Adrenal gland (tissue), 12 donors: ENCODE results near the gene ARHGAP26. TPM values are rescaled to one million over a fixed set of nuclear protein-coding genes. Genes with fewer than 3 reads are reported as not detected.
"Not testable (repeated sequence)": the region's sequence is repeated elsewhere in the genome, so short reads cannot be mapped to it uniquely, and the experiment has no call there.

Experiments used
- DNase-seq, 7 donors: peaks; one replicate each; pipeline ENCODE4 v3.0.0-alpha.2; 2019 to 2020
- H3K27ac ChIP-seq, 5 donors: fragments of 200-600 bp; sonication (generic) in 4 of 5; 1 replicate in 3 of 5; 2 replicates in 2 of 5; pipeline versions ENCODE4 v1.5.1 to v1.8.0; 2016 to 2020; ENCODE audit warnings: mild to moderate bottlenecking in 1 of 5
- H3K27me3 ChIP-seq: fragments of 200-600 bp; 2 replicates; pipeline ENCODE4 v1.8.0; 2021
- H3K36me3 ChIP-seq, 2 donors: fragments of 200-600 bp; replicated peaks in 1 of 2; 1 replicate in 1 of 2; 2 replicates in 1 of 2; pipeline versions ENCODE4 v1.5.1 to v1.8.0; 2018 to 2022
- H3K4me1 ChIP-seq, 2 donors: fragments of 200-600 bp; replicated peaks in 1 of 2; 1 replicate in 1 of 2; 2 replicates in 1 of 2; pipeline versions ENCODE4 v1.5.1 to v1.8.0; 2018 to 2021
- H3K4me3 ChIP-seq, 4 donors: fragments of 200-600 bp; sonication (generic) in 3 of 4; one replicate each; pipeline ENCODE4 v1.5.1; 2016 to 2018
- H3K9me3 ChIP-seq, 3 donors: fragments of 200-600 bp; sonication (generic) in 1 of 3; replicated peaks in 1 of 3; 1 replicate in 2 of 3; 2 replicates in 1 of 3; pipeline versions ENCODE4 v1.5.1 to v1.8.0; 2016 to 2021
- POLR2A ChIP-seq, 2 donors: fragments of 450-650 bp; IDR thresholded peaks; one replicate each; pipeline ENCODE4 v1.6.1; 2017; ENCODE audit warnings: antibody characterized with exemption in 2 of 2, mild to moderate bottlenecking in 2 of 2, moderate library complexity in 1 of 2
- WGBS, 4 donors: extraction: QIAGEN DNeasy Blood & Tissue Kit in 2 of 4; methylation state at CpG; one replicate each; pipeline versions ENCODE4 v1.1.5 to v1.1.7; 2013 to 2017; 5-methylcytosine and 5-hydroxymethylcytosine counted together
- intact Hi-C, 2 donors: fragments of 100-400 bp; cut with DNase I; formaldehyde crosslinking; loops; one replicate each; pipeline versions ENCODE4 v1.14.1 to v1.15.0; 2022 to 2023
- polyA plus RNA-seq, 3 donors: library from polyadenylated mRNA; stranded (reverse); fragments of 200-250 nt in 2 of 3; fragments of 350-450 nt in 1 of 3; fragmentation: Illumina TruSeq in 1 of 3; extraction: RNeasy Lipid Tissue Mini Kit (QIAGEN cat#74804) in 1 of 3; gene quantifications; one replicate each; pipeline ENCODE4 v1.2.3, GENCODE V29; 2013 to 2014
- total RNA-seq, 9 donors: library from RNA; depleted of rRNA in 4 of 9; stranded (reverse); fragments of >200 nt in 4 of 9; fragments of 120-200 nt in 1 of 9; fragmentation: NEBNext Ultra II Directional in 1 of 9; extraction: Animal tissue kit (Norgen Biotek cat#: 25700) in 1 of 9; gene quantifications; one replicate each; pipeline versions ENCODE4 v1.1.0 to v1.2.4, GENCODE V29; 2013 to 2023
- TF ChIP-seq, protein P1 (sequence below), 6 experiments: fragments of 450-650 bp in 4 of 6; fragments of 200-600 bp in 2 of 6; sonication (generic) in 1 of 6; IDR thresholded peaks; 1 replicate in 5 of 6; 2 replicates in 1 of 6; pipeline versions ENCODE4 v1.5.1 to v1.8.0; 2016 to 2021; ENCODE audit warnings: antibody characterized with exemption in 6 of 6, mild to moderate bottlenecking in 2 of 6, moderate library complexity in 1 of 6
- donor health status: healthy with polysubstance abuse.
- donor health status: Bipolar disorder and iron deficiency.
- donor health status: DM: yes; HTN: yes; CAD: no.
- donor health status: DM: no; HTN: no; CAD: no.
- donor health status: DM: no; HTN: no; CAD: no.
- donor health status: DM: yes; HTN: yes; CAD: no.

ARHGAP26 gene
- total and polyA plus RNA-seq, 12 donors: 3.0 to 21.7 (median 10.8) TPM

DNA sequence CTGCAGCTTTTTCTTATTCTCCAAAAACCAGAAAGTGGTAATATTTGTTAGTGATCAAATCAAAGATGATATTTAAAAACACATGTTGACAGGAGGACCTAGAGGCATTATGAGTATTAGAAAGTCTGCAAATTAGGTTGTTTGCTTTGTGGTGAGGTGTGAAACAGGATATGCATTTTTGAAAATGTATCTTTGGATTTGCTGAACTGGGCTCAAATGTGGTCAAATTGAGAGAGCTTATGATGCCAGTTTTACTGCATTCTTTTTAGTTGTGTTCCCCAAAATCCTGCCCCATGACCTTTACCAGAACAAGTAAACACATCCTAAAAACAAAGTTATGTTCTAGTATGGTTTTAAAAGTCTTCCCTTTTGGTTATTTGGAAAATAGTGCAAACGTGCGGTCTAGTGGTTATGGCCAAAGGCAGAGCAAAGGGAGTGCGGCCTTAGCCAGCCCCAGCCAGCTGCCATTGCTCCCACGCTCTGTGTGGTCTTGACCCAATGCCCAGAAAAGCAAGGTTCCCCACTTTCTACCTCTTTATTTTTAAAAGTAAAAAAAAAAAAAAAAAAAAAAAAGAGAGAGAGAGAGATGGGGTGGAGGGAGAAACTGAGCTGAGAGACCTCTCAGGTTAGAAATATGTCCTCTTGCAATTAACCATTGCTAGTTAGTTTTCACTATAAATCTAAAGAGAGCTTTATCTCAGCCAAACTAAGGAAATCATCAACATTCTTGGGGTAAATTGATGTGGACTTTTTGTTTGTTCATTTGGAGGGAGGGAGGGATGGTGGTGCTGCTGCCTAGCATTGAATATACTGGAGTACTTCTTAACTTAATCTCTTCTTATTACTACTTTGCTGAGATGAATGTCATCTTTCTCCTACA lies 176.6 kb downstream of the ARHGAP26 start:
- no peak for DNase-seq
- Histone ChIP-seq H3K9me3 (no peaks in the 10 kb centered on the region), H3K4me1 (peaks cover 0 to 18% of the 10 kb centered on the region in 2 donors), H3K27me3 (no peaks in the 10 kb centered on the region), H3K4me3 (no peak overlapping the region), H3K36me3 (no peaks in the 10 kb centered on the region), H3K27ac (peak overlapping the region in 1 of 5 donors; percentile 44)
- TF ChIP-seq, protein P1, sequence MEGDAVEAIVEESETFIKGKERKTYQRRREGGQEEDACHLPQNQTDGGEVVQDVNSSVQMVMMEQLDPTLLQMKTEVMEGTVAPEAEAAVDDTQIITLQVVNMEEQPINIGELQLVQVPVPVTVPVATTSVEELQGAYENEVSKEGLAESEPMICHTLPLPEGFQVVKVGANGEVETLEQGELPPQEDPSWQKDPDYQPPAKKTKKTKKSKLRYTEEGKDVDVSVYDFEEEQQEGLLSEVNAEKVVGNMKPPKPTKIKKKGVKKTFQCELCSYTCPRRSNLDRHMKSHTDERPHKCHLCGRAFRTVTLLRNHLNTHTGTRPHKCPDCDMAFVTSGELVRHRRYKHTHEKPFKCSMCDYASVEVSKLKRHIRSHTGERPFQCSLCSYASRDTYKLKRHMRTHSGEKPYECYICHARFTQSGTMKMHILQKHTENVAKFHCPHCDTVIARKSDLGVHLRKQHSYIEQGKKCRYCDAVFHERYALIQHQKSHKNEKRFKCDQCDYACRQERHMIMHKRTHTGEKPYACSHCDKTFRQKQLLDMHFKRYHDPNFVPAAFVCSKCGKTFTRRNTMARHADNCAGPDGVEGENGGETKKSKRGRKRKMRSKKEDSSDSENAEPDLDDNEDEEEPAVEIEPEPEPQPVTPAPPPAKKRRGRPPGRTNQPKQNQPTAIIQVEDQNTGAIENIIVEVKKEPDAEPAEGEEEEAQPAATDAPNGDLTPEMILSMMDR (IDR thresholded peaks at IDR 0.05): no peak
- TF ChIP-seq POLR2A (IDR thresholded peaks at IDR 0.05): no peak
- WGBS, 4 donors: 72 to 87% (median 78%) methylated on average over 4 of the region's 4 CpGs
- intact Hi-C loops: no loop called here

- no peaks in the 10 kb centered on the region for H3K9me3 ChIP-seq
- no peaks in the 10 kb centered on the region for H3K36me3 ChIP-seq
- no peak overlapping the region for H3K4me3 ChIP-seq
- intact Hi-C loops: no loop called here
- peaks cover 0 to 18% of the 10 kb centered on the region in 2 donors for H3K4me1 ChIP-seq
- no peak for DNase-seq
- no peak overlapping the region for H3K27ac ChIP-seq
- H3K27me3 ChIP-seq: no peaks in the 10 kb centered on the region
- TF ChIP-seq, protein P1 (IDR thresholded peaks at IDR 0.05): no peak
- TF ChIP-seq POLR2A (IDR thresholded peaks at IDR 0.05): no peak
Observed at GRCh38 chr5:142947427-142947709, 177.2 kb downstream of the ARHGAP26 start.

DNA sequence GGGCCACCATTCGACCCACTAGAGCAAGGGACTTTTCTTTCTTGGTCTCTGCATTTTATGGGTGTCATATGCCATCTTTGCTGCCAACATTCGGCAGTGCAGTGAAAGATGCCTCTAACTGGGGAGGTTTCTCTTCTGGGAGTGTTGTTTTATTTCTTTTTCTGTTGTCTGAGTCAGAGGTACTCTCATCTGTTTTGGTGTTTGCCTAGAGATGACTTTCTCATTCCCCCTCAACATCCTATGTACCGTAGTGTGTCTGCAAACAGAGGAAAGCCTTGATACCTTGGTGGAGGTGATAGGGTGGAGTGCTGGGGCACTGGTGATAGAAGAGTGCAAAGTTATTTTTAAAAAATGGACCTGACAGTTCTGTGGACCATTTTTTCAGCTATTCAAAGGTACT lies 182.1 kb downstream of the ARHGAP26 start:
- H3K36me3 ChIP-seq: no peaks in the 10 kb centered on the region
- no peaks in the 10 kb centered on the region for H3K27me3 ChIP-seq
- no peak for DNase-seq
- intact Hi-C loops: no loop called here
- H3K27ac ChIP-seq: no peak overlapping the region
- no peak overlapping the region for H3K4me3 ChIP-seq
- TF ChIP-seq, protein P1 (IDR thresholded peaks at IDR 0.05): no peak
- TF ChIP-seq POLR2A (IDR thresholded peaks at IDR 0.05): no peak
- peaks cover 0 to 14% of the 10 kb centered on the region in 2 donors for H3K4me1 ChIP-seq
- WGBS, 4 donors: 88 to 91% (median 90%) methylated on average over 3 of the region's 3 CpGs
- H3K9me3 ChIP-seq: no peaks in the 10 kb centered on the region

GRCh38 chr5:142952871-142953270 lies 182.7 kb downstream of the ARHGAP26 start:
- 81 to 92% (median 88%) methylated on average over 3 of the region's 3 CpGs for WGBS, 4 donors
- H3K27me3 ChIP-seq, H3K36me3 ChIP-seq, H3K4me3 ChIP-seq, intact Hi-C loops, DNase-seq, H3K9me3 ChIP-seq, H3K27ac ChIP-seq: not testable (repeated sequence)
- peaks cover 0 to 11% of the 10 kb centered on the region in 2 donors for H3K4me1 ChIP-seq

GRCh38 chr5:142954455-142954854 lies 184.3 kb downstream of the ARHGAP26 start:
- H3K9me3 ChIP-seq: no peaks in the 10 kb centered on the region
- H3K27ac ChIP-seq: no peak overlapping the region
- no peaks in the 10 kb centered on the region for H3K27me3 ChIP-seq
- intact Hi-C loops: no loop called here
- H3K36me3 ChIP-seq: no peaks in the 10 kb centered on the region
- DNase-seq: no peak
- TF ChIP-seq, protein P1 (IDR thresholded peaks at IDR 0.05): no peak
- TF ChIP-seq POLR2A (IDR thresholded peaks at IDR 0.05): no peak
- peaks cover 0 to 11% of the 10 kb centered on the region in 2 donors for H3K4me1 ChIP-seq
- WGBS, 4 donors: 90 to 97% (median 92%) methylated on average over 2 of the region's 2 CpGs
- H3K4me3 ChIP-seq: no peak overlapping the region
